ENCODE results near the gene DDX52.

GRCh38 chr17:37677021-37677420 lies 33.8 kb upstream of the DDX52 start:
- TF ChIP-seq LEF1 (IDR thresholded peaks at IDR 0.05; ENCODE audit: borderline replicate concordance) (no peak), ZNF384 (IDR thresholded peaks at IDR 0.05) (no peak)

Data from HEK293T (cell line).